HCT116 (cell line): Measurements from ENCODE around the gene COL18A1. TPM values are rescaled to one million over a fixed set of nuclear protein-coding genes. Genes with fewer than 3 reads are reported as not detected.

ENCODE experiments used
- ATAC-seq: fragments of 200-7000 bp; cut with Tn5 transposase; 2 replicates; pipeline ENCODE4 v1.9.1; 2020; ENCODE audit warnings: mild to moderate bottlenecking, moderate library complexity
- BruUV-seq: library from RNA; stranded (reverse); fragments of 400-500 nt; replicated peaks from 2 replicates; lab custom pipeline; 2021; lab: Mats Ljungman, UMichigan
- CTCF ChIA-PET: fragments of 300-600 bp; sonication (Branson Sonifier 250); formaldehyde crosslinking; loops from one replicate; lab custom pipeline; 2021; ENCODE audit warnings: antibody characterized with exemption; lab: Charles Lee
- POLR2A ChIA-PET: fragments of 300-600, 350-600 bp; sonication (Branson Sonifier 250); formaldehyde crosslinking; loops from one replicate; lab custom pipeline; 2021; ENCODE audit warnings: antibody characterized with exemption; lab: Charles Lee
- RAD21 ChIA-PET, 2 experiments: fragments of 300-600 bp; sonication (Branson Sonifier 250); formaldehyde crosslinking; loops; one replicate each; lab custom pipeline; 2023; ENCODE audit warnings: low total read pairs in 2 of 2; ENCODE audit not compliant: uncharacterized antibody in 2 of 2, unreplicated experiment in 2 of 2, low non-redundant PET in 1 of 2; lab: Charles Lee
- DNase-seq: peaks from one replicate; pipeline ENCODE4 v3.0.0-alpha.2; 2010; ENCODE audit warnings: low read depth, low spot score
- H2AFZ ChIP-seq: fragments of 200-600 bp; shearing (Covaris generic), sonication (generic); 2 replicates; pipeline ENCODE4 v1.6.1; 2017; ENCODE audit warnings: low read depth, mixed run types, mixed read lengths, antibody characterized with exemption, low read length; ENCODE audit not compliant: poor library complexity, severe bottlenecking
- H3K27ac ChIP-seq: 2 replicates; pipeline ENCODE4 v1.5.1; 2012; ENCODE audit warnings: low read depth, low read length
- H3K27me3 ChIP-seq: fragments of 200-600 bp; sonication (generic); 2 replicates; pipeline ENCODE4 v1.6.1; 2016; ENCODE audit warnings: mixed run types, low read length, mixed read lengths; ENCODE audit not compliant: insufficient read depth
- H3K36me3 ChIP-seq, 2 experiments: fragments of 200-500 bp in 1 of 2; fragments of 200-600 bp in 1 of 2; sonication (Bioruptor generic) in 1 of 2; sonication (generic) in 1 of 2; 2 replicates each; pipeline versions ENCODE4 v1.5.1 to v1.6.1; 2014 to 2016; ENCODE audit warnings: low read length in 2 of 2, inconsistent platforms in 1 of 2, mixed read lengths in 1 of 2, mixed run types in 1 of 2; ENCODE audit not compliant: insufficient read depth in 2 of 2, control insufficient read depth in 1 of 2
- H3K4me1 ChIP-seq, 2 experiments: fragments of 200-600 bp in 1 of 2; sonication (generic) in 1 of 2; 2 replicates each; pipeline versions ENCODE4 v1.5.1 to v1.6.1; 2012 to 2017; ENCODE audit warnings: low read length in 2 of 2, inconsistent platforms in 1 of 2, mild to moderate bottlenecking in 1 of 2, mixed read lengths in 1 of 2, mixed run types in 1 of 2, moderate library complexity in 1 of 2; ENCODE audit not compliant: insufficient read depth in 2 of 2, control insufficient read depth in 1 of 2
- H3K4me2 ChIP-seq: fragments of 200-600 bp; sonication (generic); 2 replicates; pipeline ENCODE4 v1.6.1; 2017; ENCODE audit warnings: mixed run types, low read length, mixed read lengths
- H3K4me3 ChIP-seq, 2 experiments: fragments of 200-600 bp in 1 of 2; sonication (generic) in 1 of 2; replicated peaks in 1 of 2; 2 replicates each; pipeline ENCODE4 v1.5.1; 2011 to 2016; ENCODE audit warnings: low read length in 2 of 2, control low read depth in 1 of 2, low read depth in 1 of 2, mild to moderate bottlenecking in 1 of 2, mixed read lengths in 1 of 2, mixed run types in 1 of 2
- H3K79me2 ChIP-seq: fragments of 200-600 bp; sonication (generic); 2 replicates; pipeline ENCODE4 v1.6.1; 2017; ENCODE audit warnings: mild to moderate bottlenecking, mixed run types, low read length, moderate library complexity, mixed read lengths; ENCODE audit not compliant: insufficient read depth
- H3K9ac ChIP-seq: fragments of 200-600 bp; sonication (generic); 2 replicates; pipeline ENCODE4 v1.6.1; 2016; ENCODE audit warnings: low read length, mixed read lengths
- H3K9me2 ChIP-seq: fragments of 200-600 bp; sonication (generic), shearing (Covaris generic); 2 replicates; pipeline ENCODE4 v1.6.1; 2017; ENCODE audit warnings: mixed run types, mild to moderate bottlenecking, moderate library complexity; ENCODE audit not compliant: insufficient read depth
- H3K9me3 ChIP-seq, 2 experiments: fragments of 200-500 bp in 1 of 2; fragments of 200-600 bp in 1 of 2; sonication (Bioruptor generic) in 1 of 2; sonication (generic) in 1 of 2; 2 replicates each; pipeline ENCODE4 v1.6.1; 2014 to 2017; ENCODE audit warnings: low read length in 2 of 2, mixed read lengths in 2 of 2, inconsistent platforms in 1 of 2, low read depth in 1 of 2, mild to moderate bottlenecking in 1 of 2, mixed run types in 1 of 2, moderate library complexity in 1 of 2; ENCODE audit not compliant: control insufficient read depth in 1 of 2, insufficient read depth in 1 of 2
- H4K20me1 ChIP-seq: fragments of 200-600 bp; sonication (generic), shearing (Covaris generic); 2 replicates; pipeline ENCODE4 v1.6.1; 2017; ENCODE audit warnings: mixed run types, mild to moderate bottlenecking, moderate library complexity; ENCODE audit not compliant: insufficient read depth
- CBX3 ChIP-seq: IDR thresholded peaks from 2 replicates; pipeline ENCODE4 v1.6.1; 2012; ENCODE audit warnings: low read depth
- EZH2 ChIP-seq: fragments of 200-600 bp; sonication (generic); IDR thresholded peaks from 2 replicates; pipeline ENCODE4 v1.6.1; 2017; ENCODE audit warnings: antibody characterized with exemption, mixed run types
- RAD21 ChIP-seq: IDR thresholded peaks from 2 replicates; pipeline ENCODE4 v1.6.1; 2012; ENCODE audit warnings: low read depth, mild to moderate bottlenecking
- SIN3A ChIP-seq: IDR thresholded peaks from 2 replicates; pipeline ENCODE4 v1.6.1; 2012; ENCODE audit warnings: low read depth
- SP1 ChIP-seq: IDR thresholded peaks from 2 replicates; pipeline ENCODE4 v1.6.1; 2012; ENCODE audit warnings: low read depth
- SRF ChIP-seq: IDR thresholded peaks from 2 replicates; pipeline ENCODE4 v1.6.1; 2012; ENCODE audit warnings: low read depth
- ZNF274 ChIP-seq: fragments of 200-500 bp; sonication (Bioruptor generic); IDR thresholded peaks from 2 replicates; pipeline ENCODE4 v1.6.1; 2014; ENCODE audit warnings: mild to moderate bottlenecking, low read depth, low read length, inconsistent platforms
- intact Hi-C: fragments of 100-400 bp; cut with micrococcal nuclease; formaldehyde crosslinking; loops from 2 replicates; pipeline ENCODE4 v1.10.0; 2022
- total RNA-seq: library from RNA; stranded (reverse); gene quantifications from one replicate; pipeline ENCODE4 v1.2.1, GENCODE V29; 2021; ENCODE audit not compliant: unreplicated experiment
- TF ChIP-seq, protein P1 (sequence below): IDR thresholded peaks from 2 replicates; pipeline ENCODE4 v1.6.1; 2012; ENCODE audit warnings: low read depth

COL18A1 gene
- total RNA-seq, 1 experiment from 2014 or later = 59.5 TPM

DNA sequence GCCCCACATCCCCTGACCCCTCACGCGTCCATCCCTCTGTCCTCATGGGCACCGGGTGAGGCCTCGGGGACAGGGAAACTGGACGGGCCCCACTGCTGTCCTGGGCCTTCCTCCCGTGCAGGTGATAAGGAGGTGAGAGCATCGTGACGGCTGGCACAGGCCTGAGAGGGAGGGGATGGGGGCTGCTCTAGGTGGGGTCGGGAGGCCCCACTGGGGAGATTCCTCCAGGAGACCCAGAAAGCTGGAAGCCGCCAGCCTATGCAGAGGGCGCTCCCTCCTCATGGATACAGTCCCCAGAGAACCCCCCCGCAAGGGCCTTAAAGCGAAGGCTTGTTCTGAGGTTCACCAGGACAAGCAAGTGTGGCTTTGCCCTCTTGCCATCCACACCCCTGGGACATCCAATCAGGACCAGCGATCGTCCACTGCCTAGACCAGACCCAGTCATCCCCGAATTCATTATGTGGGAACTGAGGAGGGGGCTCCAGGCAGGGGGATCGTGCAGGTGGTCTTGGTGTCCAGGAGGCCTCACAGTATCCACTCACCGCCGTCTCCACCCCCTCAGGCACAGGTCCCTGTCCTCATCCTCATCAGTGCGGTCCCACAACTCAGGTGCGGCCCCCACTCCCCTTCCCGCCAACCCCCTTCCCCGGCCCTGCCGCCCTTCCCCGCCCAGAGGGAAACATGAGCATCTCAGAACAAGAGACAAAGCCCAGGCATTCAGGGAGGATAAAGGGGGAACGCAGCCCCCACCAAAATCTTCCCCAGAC is 45.3 kb upstream of the COL18A1 start:
- ChIA-PET POLR2A (no interaction called here), CTCF (no interaction called here), RAD21 (no interaction called here)
- TF ChIP-seq SRF = no peak
- no peak for TF ChIP-seq ZNF274
- TF ChIP-seq SP1 = no peak
- TF ChIP-seq EZH2 = no peak
- TF ChIP-seq RAD21 = no peak
- no peak for TF ChIP-seq CBX3
- no peak for TF ChIP-seq SIN3A
- TF ChIP-seq, protein P1, sequence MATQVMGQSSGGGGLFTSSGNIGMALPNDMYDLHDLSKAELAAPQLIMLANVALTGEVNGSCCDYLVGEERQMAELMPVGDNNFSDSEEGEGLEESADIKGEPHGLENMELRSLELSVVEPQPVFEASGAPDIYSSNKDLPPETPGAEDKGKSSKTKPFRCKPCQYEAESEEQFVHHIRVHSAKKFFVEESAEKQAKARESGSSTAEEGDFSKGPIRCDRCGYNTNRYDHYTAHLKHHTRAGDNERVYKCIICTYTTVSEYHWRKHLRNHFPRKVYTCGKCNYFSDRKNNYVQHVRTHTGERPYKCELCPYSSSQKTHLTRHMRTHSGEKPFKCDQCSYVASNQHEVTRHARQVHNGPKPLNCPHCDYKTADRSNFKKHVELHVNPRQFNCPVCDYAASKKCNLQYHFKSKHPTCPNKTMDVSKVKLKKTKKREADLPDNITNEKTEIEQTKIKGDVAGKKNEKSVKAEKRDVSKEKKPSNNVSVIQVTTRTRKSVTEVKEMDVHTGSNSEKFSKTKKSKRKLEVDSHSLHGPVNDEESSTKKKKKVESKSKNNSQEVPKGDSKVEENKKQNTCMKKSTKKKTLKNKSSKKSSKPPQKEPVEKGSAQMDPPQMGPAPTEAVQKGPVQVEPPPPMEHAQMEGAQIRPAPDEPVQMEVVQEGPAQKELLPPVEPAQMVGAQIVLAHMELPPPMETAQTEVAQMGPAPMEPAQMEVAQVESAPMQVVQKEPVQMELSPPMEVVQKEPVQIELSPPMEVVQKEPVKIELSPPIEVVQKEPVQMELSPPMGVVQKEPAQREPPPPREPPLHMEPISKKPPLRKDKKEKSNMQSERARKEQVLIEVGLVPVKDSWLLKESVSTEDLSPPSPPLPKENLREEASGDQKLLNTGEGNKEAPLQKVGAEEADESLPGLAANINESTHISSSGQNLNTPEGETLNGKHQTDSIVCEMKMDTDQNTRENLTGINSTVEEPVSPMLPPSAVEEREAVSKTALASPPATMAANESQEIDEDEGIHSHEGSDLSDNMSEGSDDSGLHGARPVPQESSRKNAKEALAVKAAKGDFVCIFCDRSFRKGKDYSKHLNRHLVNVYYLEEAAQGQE = no peak
- no peak overlapping the region for H3K4me3 ChIP-seq
- no peaks in the 10 kb centered on the region for H3K79me2 ChIP-seq
- no peaks in the 10 kb centered on the region for H3K9me3 ChIP-seq
- no peak for ATAC-seq
- no peak for DNase-seq
- no peaks in the 10 kb centered on the region for H3K9me2 ChIP-seq
- peaks cover 13 to 40% of the 10 kb centered on the region in 2 experiments for H3K4me1 ChIP-seq
- no peak overlapping the region for H3K4me2 ChIP-seq
- no peaks in the 10 kb centered on the region for H4K20me1 ChIP-seq
- BruUV-seq = no TSS peak
- no peak overlapping the region for H3K27ac ChIP-seq
- H2AFZ ChIP-seq = no peak overlapping the region
- no peaks in the 10 kb centered on the region for H3K36me3 ChIP-seq
- intact Hi-C loops = no loop called here
- H3K9ac ChIP-seq = no peak overlapping the region
- H3K27me3 ChIP-seq = no peaks in the 10 kb centered on the region
